Measurements from ENCODE around the gene DNMT1. TPM values are rescaled to one million over a fixed set of nuclear protein-coding genes. Genes with fewer than 3 reads are reported as not detected.

DNMT1 gene
- total RNA-seq, 4 donors from 2014 or later, result 13.2 to 38.4 (median 32.0) TPM

- no peak overlapping the region for H3K4me3 ChIP-seq (ENCODE audit: low read depth, poor library complexity, severe bottlenecking)
- WGBS, 2 donors, result 92 to 96% methylated on average over 23 of the region's 23 CpGs
- no peak for DNase-seq (ENCODE audit: low spot score in 2 of 2)
These were observed 29.6 kb upstream of the DNMT1 start for GRCh38 chr19:10224337-10224736.

GRCh38 chr19:10223488-10224213, 28.9 kb upstream of the DNMT1 start:
- DNase-seq (ENCODE audit: low spot score in 2 of 2), result no peak
- H3K4me3 ChIP-seq (ENCODE audit: low read depth, poor library complexity, severe bottlenecking), result no peak overlapping the region
- TF ChIP-seq CTCF (IDR thresholded peaks at IDR 0.05), result no peak
- no peak for TF ChIP-seq POLR2A (IDR thresholded peaks at IDR 0.05)
- WGBS, 2 donors, result 94% methylated on average over 27 to 28 of the region's 28 CpGs
- intact Hi-C loops (cut with DNase I; ENCODE audit: low total_unique reads), result no loop called here

More at GRCh38 chr19:10224337-10224736, 29.6 kb upstream of the DNMT1 start:
- TF ChIP-seq CTCF (IDR thresholded peaks at IDR 0.05) (no peak), POLR2A (IDR thresholded peaks at IDR 0.05) (no peak)
- intact Hi-C loops (cut with DNase I; ENCODE audit: low total_unique reads), result no loop called here

GRCh38 chr19:10222201-10222890, 27.6 kb upstream of the DNMT1 start:
- WGBS, 2 donors, result 80 to 81% methylated on average over 14 of the region's 14 CpGs
- TF ChIP-seq CTCF (IDR thresholded peaks at IDR 0.05) (no peak), POLR2A (IDR thresholded peaks at IDR 0.05) (no peak)
- intact Hi-C loops (cut with DNase I; ENCODE audit: low total_unique reads), result no loop called here
- DNase-seq (ENCODE audit: low spot score in 2 of 2), result no peak
- no peak overlapping the region for H3K4me3 ChIP-seq (ENCODE audit: low read depth, poor library complexity, severe bottlenecking)

GRCh38 chr19:10220695-10221094, 25.9 kb upstream of the DNMT1 start:
- 87 to 88% methylated on average over 7 of the region's 7 CpGs for WGBS, 2 donors
- DNase-seq (ENCODE audit: low spot score in 2 of 2), result no peak
- intact Hi-C loops (cut with DNase I; ENCODE audit: low total_unique reads), result no loop called here
- TF ChIP-seq POLR2A (IDR thresholded peaks at IDR 0.05) (no peak), CTCF (IDR thresholded peaks at IDR 0.05) (no peak)
- H3K4me3 ChIP-seq (ENCODE audit: low read depth, poor library complexity, severe bottlenecking), result no peak overlapping the region

GRCh38 chr19:10219678-10220077, 24.9 kb upstream of the DNMT1 start:
- H3K4me3 ChIP-seq (ENCODE audit: low read depth, poor library complexity, severe bottlenecking), result no peak overlapping the region
- DNase-seq (ENCODE audit: low spot score in 2 of 2), result no peak
- no peak for TF ChIP-seq POLR2A (IDR thresholded peaks at IDR 0.05)
- no peak for TF ChIP-seq CTCF (IDR thresholded peaks at IDR 0.05)
- WGBS, 2 donors, result 50 to 53% methylated on average over 3 of the region's 3 CpGs
- intact Hi-C loops (cut with DNase I; ENCODE audit: low total_unique reads), result no loop called here
